Measurements from ENCODE around the gene RIN3. TPM values are rescaled to one million over a fixed set of nuclear protein-coding genes. Genes with fewer than 3 reads are reported as not detected.

RIN3 gene
- total and polyA plus RNA-seq, 2 of the 4 experiments (the other 2 are of a cell fraction), result 2.5 to 11.1 TPM

DNA sequence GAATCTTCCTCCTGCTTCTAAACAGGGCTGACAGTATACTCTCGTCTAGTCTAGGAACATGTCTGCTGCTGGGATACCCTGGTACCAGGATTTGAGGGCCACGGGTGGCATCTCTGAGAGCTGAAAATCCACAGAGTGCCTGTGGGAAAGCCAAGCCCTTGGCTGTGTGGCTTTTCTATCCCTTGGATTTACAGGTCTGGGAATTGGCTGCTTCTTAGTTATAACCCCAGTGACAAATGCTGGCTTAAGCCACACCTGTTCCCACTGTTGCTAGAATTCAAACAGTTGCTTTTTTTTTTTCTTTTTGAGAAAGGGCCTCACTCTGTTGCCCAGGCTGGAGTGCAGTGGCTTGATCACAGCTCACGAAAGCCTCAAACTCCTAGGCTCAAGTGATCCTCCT is 14.3 kb upstream of the RIN3 start:
- no peak overlapping the region for H3K18ac ChIP-seq (ENCODE audit: low read depth, low read length)
- H2BK5ac ChIP-seq (ENCODE audit: low read depth, low read length, poor library complexity, severe bottlenecking), result no peak overlapping the region
- BruUV-seq (replicated peaks), result no TSS peak
- H3K23ac ChIP-seq (ENCODE audit: low read depth, low read length), result no peak overlapping the region
- no peak overlapping the region for H2AK9ac ChIP-seq (replicated peaks; ENCODE audit: low read depth, low read length, poor library complexity)
- H3K27me3 ChIP-seq (ENCODE audit: control insufficient read depth, insufficient read depth, low read length), result no peaks in the 10 kb centered on the region
- peaks cover 19% of the 10 kb centered on the region for H3K9me1 ChIP-seq (ENCODE audit: insufficient read depth, low read length)
- TF ChIP-seq CEBPB (IDR thresholded peaks at IDR 0.05; ENCODE audit: low read depth, low read length) (no peak), SMC3 (IDR thresholded peaks at IDR 0.05; ENCODE audit: low read depth, low read length) (no peak), BHLHE40 (IDR thresholded peaks at IDR 0.05; ENCODE audit: low read depth, low read length) (no peak), NFE2L2 (IDR thresholded peaks at IDR 0.05; ENCODE audit: low read depth, low read length) (no peak), RAD21 (IDR thresholded peaks at IDR 0.05; ENCODE audit: low read length) (no peak), CHD1 (IDR thresholded peaks at IDR 0.05; ENCODE audit: low read depth, low read length) (no peak), MXI1 (IDR thresholded peaks at IDR 0.05; ENCODE audit: borderline replicate concordance, low read depth, low read length) (no peak), MAFK (IDR thresholded peaks at IDR 0.05; ENCODE audit: low read depth, low read length) (no peak), RCOR1 (IDR thresholded peaks at IDR 0.05; ENCODE audit: insufficient replicate concordance, low read length) (no peak), FOS (IDR thresholded peaks at IDR 0.05; ENCODE audit: low read depth, low read length) (no peak), RFX5 (IDR thresholded peaks at IDR 0.05; ENCODE audit: low read depth, low read length) (no peak)
- TF ChIP-seq, protein P1, sequence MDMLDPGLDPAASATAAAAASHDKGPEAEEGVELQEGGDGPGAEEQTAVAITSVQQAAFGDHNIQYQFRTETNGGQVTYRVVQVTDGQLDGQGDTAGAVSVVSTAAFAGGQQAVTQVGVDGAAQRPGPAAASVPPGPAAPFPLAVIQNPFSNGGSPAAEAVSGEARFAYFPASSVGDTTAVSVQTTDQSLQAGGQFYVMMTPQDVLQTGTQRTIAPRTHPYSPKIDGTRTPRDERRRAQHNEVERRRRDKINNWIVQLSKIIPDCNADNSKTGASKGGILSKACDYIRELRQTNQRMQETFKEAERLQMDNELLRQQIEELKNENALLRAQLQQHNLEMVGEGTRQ (IDR thresholded peaks at IDR 0.05; ENCODE audit: low read depth, low read length), result no peak
- TF ChIP-seq, protein P2, sequence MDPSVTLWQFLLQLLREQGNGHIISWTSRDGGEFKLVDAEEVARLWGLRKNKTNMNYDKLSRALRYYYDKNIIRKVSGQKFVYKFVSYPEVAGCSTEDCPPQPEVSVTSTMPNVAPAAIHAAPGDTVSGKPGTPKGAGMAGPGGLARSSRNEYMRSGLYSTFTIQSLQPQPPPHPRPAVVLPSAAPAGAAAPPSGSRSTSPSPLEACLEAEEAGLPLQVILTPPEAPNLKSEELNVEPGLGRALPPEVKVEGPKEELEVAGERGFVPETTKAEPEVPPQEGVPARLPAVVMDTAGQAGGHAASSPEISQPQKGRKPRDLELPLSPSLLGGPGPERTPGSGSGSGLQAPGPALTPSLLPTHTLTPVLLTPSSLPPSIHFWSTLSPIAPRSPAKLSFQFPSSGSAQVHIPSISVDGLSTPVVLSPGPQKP (IDR thresholded peaks at IDR 0.05; ENCODE audit: borderline replicate concordance, low read depth, low read length), result no peak
- TF ChIP-seq, protein P3, sequence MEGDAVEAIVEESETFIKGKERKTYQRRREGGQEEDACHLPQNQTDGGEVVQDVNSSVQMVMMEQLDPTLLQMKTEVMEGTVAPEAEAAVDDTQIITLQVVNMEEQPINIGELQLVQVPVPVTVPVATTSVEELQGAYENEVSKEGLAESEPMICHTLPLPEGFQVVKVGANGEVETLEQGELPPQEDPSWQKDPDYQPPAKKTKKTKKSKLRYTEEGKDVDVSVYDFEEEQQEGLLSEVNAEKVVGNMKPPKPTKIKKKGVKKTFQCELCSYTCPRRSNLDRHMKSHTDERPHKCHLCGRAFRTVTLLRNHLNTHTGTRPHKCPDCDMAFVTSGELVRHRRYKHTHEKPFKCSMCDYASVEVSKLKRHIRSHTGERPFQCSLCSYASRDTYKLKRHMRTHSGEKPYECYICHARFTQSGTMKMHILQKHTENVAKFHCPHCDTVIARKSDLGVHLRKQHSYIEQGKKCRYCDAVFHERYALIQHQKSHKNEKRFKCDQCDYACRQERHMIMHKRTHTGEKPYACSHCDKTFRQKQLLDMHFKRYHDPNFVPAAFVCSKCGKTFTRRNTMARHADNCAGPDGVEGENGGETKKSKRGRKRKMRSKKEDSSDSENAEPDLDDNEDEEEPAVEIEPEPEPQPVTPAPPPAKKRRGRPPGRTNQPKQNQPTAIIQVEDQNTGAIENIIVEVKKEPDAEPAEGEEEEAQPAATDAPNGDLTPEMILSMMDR (conservative IDR thresholded peaks at IDR 0.05; ENCODE audit: low read depth, low read length), result no peak
- no peak overlapping the region for H2BK20ac ChIP-seq (ENCODE audit: low read depth, low read length)
- peaks cover 22% of the 10 kb centered on the region for H3K4me1 ChIP-seq (ENCODE audit: control insufficient read depth, insufficient read depth, low read length)
- H4K20me1 ChIP-seq (ENCODE audit: insufficient read depth, low read length), result no peaks in the 10 kb centered on the region
- intact Hi-C loops (cut with micrococcal nuclease) (no loop called here), dilution Hi-C loops (cut with HindIII; ENCODE audit: low sequenced_read_pairs, unreplicated experiment) (no loop called here), in situ Hi-C loops (cut with MboI; ENCODE audit: low sequenced_read_pairs) (no loop called here)
- H3K14ac ChIP-seq (replicated peaks; ENCODE audit: low read depth, low read length), result no peak overlapping the region
- DNase-seq (no peak), ATAC-seq (ENCODE audit: low read depth) (no peak)
- ChIA-PET CTCF (no interaction called here), POLR2A (ENCODE audit: unreplicated experiment) (no interaction called here)
- no peak overlapping the region for H4K5ac ChIP-seq (ENCODE audit: low read depth, low read length)
- WGBS, 2 experiments (ENCODE audit: extremely low coverage in 2 of 2, insufficient read length in 1 of 2), result 80% methylated on average over 1 of the region's 3 CpGs; no CpG with 5 or more reads in 1 of the 2 experiments
- H2AFZ ChIP-seq (replicated peaks; ENCODE audit: low read length, poor library complexity), result no peak overlapping the region
- no peaks in the 10 kb centered on the region for H3K9me3 ChIP-seq (ENCODE audit: control insufficient read depth, insufficient read depth, low read length)
- H3K4me2 ChIP-seq (ENCODE audit: low read depth, low read length), result no peak overlapping the region
- H3K4ac ChIP-seq (ENCODE audit: low read depth, low read length), result no peak overlapping the region
- H2BK15ac ChIP-seq (ENCODE audit: low read depth, low read length), result no peak overlapping the region
- H4K91ac ChIP-seq (ENCODE audit: insufficient read depth, low read depth, low read length), result no peak overlapping the region
- H3K56ac ChIP-seq (ENCODE audit: extremely low read depth, insufficient read depth, low read length), result no peak overlapping the region
- no peak overlapping the region for H3K4me3 ChIP-seq (ENCODE audit: insufficient read depth, low read depth, low read length)
- no peak overlapping the region for H2AK5ac ChIP-seq (ENCODE audit: low read depth, low read length)
- no peak overlapping the region for H4K8ac ChIP-seq (ENCODE audit: low read depth in 2 of 2, low read length in 2 of 2)
- no peak overlapping the region for H3K9ac ChIP-seq (ENCODE audit: low read depth, low read length)
- no peak overlapping the region for H3K27ac ChIP-seq (ENCODE audit: insufficient read depth, low read length)
- no peak overlapping the region for H2BK120ac ChIP-seq (ENCODE audit: low read depth, low read length)
- H3K36me3 ChIP-seq (ENCODE audit: control insufficient read depth, insufficient read depth, low read length), result no peaks in the 10 kb centered on the region
- no peaks in the 10 kb centered on the region for H3K79me1 ChIP-seq (ENCODE audit: low read depth in 1 of 2, low read length in 2 of 2)
